Measurements from ENCODE around the gene PRUNE2.
A peak's percentile ranks its signal among the peaks of the same experiment; 100 is the strongest.

PRUNE2 gene

GRCh38 chr9:76717613-76718012 lies 188.3 kb downstream of the PRUNE2 start:
- TF ChIP-seq CTCF (IDR thresholded peaks at IDR 0.05): no peak

DNA sequence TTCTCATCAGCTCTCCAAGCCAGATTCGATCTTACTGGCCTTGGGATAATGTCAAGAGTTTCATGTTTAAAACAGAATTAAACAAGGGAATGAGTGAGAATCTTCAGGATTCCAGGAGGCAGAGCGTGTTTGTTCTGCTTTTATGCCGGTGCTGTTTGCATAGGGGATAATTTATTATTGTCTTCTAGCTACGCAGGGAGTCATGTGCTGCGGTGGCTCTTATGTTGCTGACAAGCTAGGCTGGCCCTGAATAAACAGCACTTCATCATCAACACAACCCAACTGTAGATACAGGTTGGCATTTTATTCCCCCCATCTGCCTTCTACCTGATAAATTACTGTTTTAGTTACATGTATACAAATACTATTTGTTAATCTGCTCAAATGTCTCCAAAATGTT lies 188.7 kb downstream of the PRUNE2 start:
- TF ChIP-seq CTCF (IDR thresholded peaks at IDR 0.05): no peak

DNA sequence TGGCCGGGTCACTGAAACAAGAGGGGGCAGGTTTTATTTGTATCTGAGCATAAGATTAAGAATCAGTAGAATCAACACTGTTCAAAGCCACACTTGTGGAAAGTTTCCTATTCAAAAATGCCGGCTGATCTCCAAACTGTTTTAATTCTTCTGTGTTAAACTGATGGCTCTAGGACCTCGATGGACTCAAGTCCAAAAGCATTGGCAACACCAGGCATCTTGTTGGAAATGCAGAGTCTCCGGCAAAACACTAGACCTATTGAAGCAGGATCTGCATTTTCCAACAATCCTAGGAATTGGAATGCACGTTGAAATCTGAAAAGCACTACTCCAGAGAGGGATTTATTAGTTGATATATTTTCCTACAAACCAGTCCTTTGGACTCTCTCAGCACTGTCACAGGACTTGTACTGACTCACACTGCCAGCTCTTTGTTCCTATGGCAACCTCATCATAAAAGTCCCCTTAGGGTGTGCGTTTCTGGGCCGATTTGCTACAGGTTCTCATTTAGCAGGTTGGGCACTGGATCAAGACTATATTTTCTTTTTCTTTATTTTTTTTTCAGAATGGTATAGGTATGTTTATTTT lies 189.7 kb downstream of the PRUNE2 start:
- TF ChIP-seq CTCF (IDR thresholded peaks at IDR 0.05): no peak

DNA sequence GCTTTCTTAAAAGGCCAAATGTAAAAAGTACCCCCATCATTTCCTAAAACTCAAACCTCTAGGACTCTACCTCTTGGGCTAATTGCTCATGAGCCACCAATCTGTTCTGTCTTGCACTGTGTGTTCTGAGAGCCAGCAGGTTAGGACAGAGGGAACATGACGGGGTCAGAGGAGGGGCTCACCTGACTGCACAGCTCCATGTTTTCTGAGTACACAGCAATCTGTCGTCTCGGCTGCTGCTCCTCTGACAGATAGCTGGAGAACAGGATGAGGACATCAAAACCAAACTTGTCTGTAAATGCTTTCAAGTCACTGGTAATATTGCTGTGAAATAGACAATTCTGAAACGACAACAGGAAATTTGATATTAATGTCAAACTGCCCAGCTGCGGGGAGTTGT lies 192.5 kb downstream of the PRUNE2 start:
- no peak for TF ChIP-seq CTCF (IDR thresholded peaks at IDR 0.05)

DNA sequence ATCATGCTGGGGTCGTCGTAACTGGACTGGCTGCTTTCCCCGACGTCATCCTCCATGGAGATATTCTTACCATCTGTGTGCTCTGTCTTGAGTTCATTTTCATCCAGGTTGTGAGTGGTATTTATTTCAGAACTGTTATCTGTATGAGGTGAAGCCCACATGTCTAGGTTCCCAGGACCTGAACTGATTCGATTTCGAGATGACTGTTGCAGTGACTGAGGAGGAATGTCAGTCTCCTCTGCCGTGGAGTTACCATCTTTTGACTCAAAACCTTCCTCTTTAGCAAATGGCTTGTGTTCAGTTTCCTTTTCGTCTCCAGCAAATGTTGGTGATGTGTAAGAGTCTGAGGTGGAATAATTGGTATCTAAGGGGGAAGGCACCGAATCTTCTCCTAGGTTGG lies 196.9 kb downstream of the PRUNE2 start:
- TF ChIP-seq CTCF (IDR thresholded peaks at IDR 0.05): no peak

DNA sequence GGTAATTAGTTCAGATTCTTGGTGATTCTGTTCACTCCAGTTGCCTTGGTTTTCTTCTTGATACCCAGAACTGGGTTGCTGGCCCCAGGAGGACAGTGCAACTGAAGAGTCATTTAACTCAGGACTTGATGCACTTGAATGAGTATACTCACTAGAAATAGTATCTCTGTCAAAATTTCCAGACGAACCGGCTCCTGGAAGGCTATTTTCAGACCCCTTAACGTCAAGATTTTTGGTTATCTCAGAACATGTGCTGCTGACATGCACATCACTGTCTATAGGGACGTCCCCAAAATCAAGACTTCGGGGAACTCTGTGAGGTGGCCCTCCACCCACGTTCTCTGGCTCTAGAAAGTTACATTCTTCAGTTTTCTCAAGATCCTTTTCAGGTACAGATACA lies 198.4 kb downstream of the PRUNE2 start:
- no peak for TF ChIP-seq CTCF (IDR thresholded peaks at IDR 0.05)

- TF ChIP-seq CTCF (IDR thresholded peaks at IDR 0.05): peak; percentile 54
These were observed 201.2 kb downstream of the PRUNE2 start for GRCh38 chr9:76704593-76705204.

DNA sequence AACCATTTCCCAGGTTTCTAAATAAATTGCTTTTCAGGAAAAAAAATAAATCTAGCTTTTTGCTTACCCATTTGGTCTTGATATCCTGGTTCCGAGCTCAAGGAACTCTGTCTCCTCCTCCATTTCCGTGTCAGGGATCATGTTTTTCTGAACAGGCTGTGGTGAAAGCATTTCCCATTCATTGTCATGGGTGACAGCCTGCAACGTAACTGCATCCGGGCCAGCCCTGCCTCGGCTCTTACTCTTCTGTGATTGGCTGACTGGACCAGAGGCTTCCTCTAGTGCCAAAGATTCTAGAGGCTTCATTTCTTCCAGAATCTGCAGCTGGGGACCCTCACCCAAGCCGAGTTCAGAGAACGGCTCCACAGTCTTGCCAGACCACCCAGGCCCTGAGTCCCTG lies 202.6 kb downstream of the PRUNE2 start:
- no peak for TF ChIP-seq CTCF (IDR thresholded peaks at IDR 0.05)
